Activated naive CD8-positive, alpha-beta T cell treated with anti-CD3 and anti-CD28 coated beads, Interleukin-2, amount 10 ng/mL, durations not matched to agents 7 days and 5 days (primary cell): ENCODE measurements around the gene DSP. TPM values are rescaled to one million over a fixed set of nuclear protein-coding genes. Genes with fewer than 3 reads are reported as not detected.

Experiments used
- ATAC-seq: fragments of 150-1000 bp; cut with Tn5 transposase; one replicate; pipeline ENCODE4 v1.10.0; 2021; ENCODE audit warnings: low read depth, moderate library complexity
- POLR2A ChIA-PET: fragments of 350-600 bp; sonication (Branson Sonifier 250); formaldehyde crosslinking; loops from one replicate; lab custom pipeline; 2021; ENCODE audit warnings: antibody characterized with exemption; lab: Charles Lee
- DNase-seq: peaks from one replicate; pipeline ENCODE4 v3.0.0; 2021
- H3K27ac Mint-ChIP-seq: one replicate; pipeline ENCODE4 v1.8.0; 2022; ENCODE audit warnings: mild to moderate bottlenecking, mixed read lengths
- H3K27me3 Mint-ChIP-seq: one replicate; pipeline ENCODE4 v1.8.0; 2022; ENCODE audit warnings: mild to moderate bottlenecking, moderate library complexity, mixed read lengths
- H3K36me3 Mint-ChIP-seq: one replicate; pipeline ENCODE4 v1.8.0; 2021; ENCODE audit warnings: mild to moderate bottlenecking, mixed read lengths
- H3K4me1 Mint-ChIP-seq: one replicate; pipeline ENCODE4 v1.8.0; 2021; ENCODE audit warnings: mixed read lengths
- H3K4me3 Mint-ChIP-seq: one replicate; pipeline ENCODE4 v1.8.0; 2022; ENCODE audit warnings: mild to moderate bottlenecking, moderate library complexity, mixed read lengths
- H3K9me3 Mint-ChIP-seq: one replicate; pipeline ENCODE4 v1.8.0; 2021; ENCODE audit warnings: mixed read lengths
- total RNA-seq, 2 experiments: library from RNA; stranded (reverse); gene quantifications; one replicate each; pipeline ENCODE4 v1.2.3, GENCODE V29; 2021

DSP gene
- total RNA-seq, 2 experiments from 2014 or later = 0.11 to 0.17 TPM

DNA sequence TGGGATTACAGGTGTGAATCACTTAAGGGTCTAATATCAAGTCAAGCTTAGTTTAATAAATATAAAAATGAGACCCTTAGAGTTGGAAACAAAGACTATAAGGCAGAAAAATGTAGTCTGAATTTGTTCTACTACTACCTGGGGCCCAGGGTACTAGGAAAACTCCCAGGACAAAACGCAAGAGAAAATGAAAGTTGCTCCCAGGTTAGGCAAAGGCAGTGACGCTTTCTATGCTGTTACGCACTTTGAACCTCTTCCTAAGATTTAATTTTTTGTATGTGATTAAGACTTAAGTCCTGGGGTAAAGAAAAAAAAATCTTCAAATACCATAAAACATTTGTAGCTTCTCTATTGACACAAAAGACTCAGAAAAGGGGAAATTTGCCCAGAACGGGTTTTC, 17.3 kb downstream of the DSP start:
- DNase-seq = no peak
- Mint-ChIP-seq H3K9me3 (no peaks in the 10 kb centered on the region), H3K27me3 (peaks cover 42% of the 10 kb centered on the region), H3K4me1 (no peaks in the 10 kb centered on the region), H3K4me3 (no peak overlapping the region), H3K36me3 (no peaks in the 10 kb centered on the region), H3K27ac (no peak overlapping the region)
- ATAC-seq = no peak
- POLR2A ChIA-PET = no interaction called here

DNA sequence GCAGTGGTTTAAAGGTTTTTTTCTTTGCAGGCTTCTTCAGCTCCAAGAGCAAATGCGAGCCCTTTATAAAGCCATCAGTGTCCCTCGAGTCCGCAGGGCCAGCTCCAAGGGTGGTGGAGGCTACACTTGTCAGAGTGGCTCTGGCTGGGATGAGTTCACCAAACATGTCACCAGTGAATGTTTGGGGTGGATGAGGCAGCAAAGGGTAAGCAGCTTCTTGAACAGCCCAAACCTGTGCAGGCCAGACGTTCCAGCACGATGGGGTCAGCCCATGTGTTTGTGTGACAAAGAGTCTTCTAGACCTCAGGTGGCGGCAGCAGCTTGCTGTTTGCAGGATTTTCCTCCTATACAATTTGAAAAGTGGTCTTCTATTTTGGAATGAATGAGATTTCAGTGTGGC, 17.7 kb downstream of the DSP start:
- Mint-ChIP-seq H3K27ac (no peak overlapping the region), H3K4me3 (no peak overlapping the region), H3K27me3 (peaks cover 44% of the 10 kb centered on the region), H3K9me3 (no peaks in the 10 kb centered on the region), H3K36me3 (no peaks in the 10 kb centered on the region), H3K4me1 (no peaks in the 10 kb centered on the region)
- POLR2A ChIA-PET = no interaction called here
- DNase-seq (no peak), ATAC-seq (no peak)

DNA sequence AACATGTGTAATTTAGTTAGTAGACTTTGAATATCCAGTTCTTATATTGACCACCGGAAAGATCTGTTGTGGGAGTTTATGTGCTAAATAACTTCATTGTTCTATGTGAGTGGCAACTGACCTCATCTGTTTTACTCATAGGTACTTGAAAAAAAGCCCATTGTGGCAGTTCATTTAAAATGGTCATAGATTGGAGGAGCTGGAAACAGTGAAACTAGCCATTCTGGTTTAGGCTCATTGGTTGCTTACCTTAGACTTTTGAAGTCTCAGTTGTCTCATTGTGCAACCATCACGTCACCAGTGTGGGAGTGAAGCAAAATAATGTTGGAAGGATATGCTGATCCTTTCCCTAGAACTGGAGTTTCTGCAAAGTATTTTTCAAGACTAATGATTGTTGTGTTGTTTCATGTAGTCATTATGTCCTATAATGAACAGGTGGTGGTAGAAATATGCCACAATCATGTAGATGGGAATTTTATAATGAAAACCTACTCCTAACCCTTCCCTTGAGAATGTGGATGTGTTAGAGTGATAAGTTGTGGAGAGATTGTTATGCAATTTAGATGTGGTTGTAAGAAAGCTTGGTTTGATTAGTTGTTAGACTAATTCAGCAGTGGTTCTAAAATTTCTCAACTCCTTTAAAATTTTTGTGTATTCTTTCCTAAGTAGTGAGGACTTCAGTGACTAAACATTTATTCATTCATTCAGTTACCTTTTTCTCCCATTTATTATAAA, 18.3 kb downstream of the DSP start:
- H3K27me3 Mint-ChIP-seq = peaks cover 46% of the 10 kb centered on the region
- DNase-seq = no peak
- H3K9me3 Mint-ChIP-seq = no peaks in the 10 kb centered on the region
- no peak for ATAC-seq
- no peak overlapping the region for H3K4me3 Mint-ChIP-seq
- no peaks in the 10 kb centered on the region for H3K36me3 Mint-ChIP-seq
- H3K27ac Mint-ChIP-seq = no peak overlapping the region
- no peaks in the 10 kb centered on the region for H3K4me1 Mint-ChIP-seq
- POLR2A ChIA-PET = no interaction called here

DNA sequence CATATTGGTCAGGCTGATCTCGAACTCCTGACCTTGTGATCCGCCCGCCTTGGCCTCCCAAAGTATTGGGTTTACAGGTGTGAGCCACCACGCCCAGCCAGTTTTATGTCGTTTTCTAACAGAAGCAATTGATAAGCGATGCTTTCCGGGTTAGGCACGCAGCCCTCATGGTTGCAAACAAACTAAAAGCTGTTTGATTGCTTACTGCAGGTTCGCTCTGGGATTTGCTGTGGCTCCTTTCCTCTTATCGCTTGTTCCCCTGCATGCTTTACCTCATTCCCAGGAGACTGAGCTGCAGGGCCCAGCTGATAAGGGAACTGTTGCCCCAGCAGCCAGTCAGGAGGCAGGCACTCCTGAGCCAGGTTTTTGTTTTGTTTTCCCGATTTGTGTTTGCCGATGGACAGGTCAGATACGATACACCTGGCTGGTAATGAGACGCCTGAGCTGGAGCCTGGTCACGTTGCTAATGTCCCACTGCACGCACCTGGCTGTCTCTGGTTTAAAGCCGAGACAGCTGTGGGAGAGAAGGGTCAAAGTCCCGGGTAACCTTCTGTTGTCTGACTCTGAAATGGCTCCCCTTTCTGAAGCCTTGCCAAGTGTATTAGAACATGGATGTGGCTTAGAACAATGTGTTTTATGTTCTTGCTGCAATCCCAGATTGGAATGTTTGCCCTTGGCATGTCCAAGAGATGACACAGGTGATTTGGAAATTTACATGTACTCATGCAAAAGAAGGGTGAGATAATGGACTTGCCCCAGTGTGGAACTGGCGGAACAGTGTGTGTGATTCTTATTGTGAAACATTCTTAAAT, 19.9 kb downstream of the DSP start:
- Mint-ChIP-seq H3K27ac (no peak overlapping the region), H3K4me3 (no peak overlapping the region), H3K36me3 (no peaks in the 10 kb centered on the region), H3K4me1 (no peaks in the 10 kb centered on the region), H3K27me3 (peaks cover 40% of the 10 kb centered on the region), H3K9me3 (no peaks in the 10 kb centered on the region)
- DNase-seq = no peak
- POLR2A ChIA-PET = no interaction called here
- ATAC-seq = no peak

DNA sequence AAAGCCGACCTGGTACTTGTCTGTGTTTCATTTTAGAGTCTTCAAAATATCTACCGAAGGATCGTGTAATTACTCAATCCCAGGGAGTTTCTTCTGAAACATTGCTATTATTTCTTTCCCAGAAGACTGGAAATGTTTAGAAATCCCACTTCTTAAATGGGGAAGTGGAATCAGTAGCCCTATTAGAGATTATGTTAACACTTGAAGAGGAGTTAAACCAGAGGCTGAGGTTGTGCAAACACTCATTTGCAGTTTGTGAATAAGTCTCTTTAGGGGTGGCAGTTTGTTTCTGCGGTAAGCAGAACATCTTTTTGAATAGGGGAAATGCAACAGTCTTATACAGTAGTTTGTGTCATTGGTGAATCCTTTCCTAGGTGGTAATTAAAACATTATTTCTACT, 21.3 kb downstream of the DSP start:
- POLR2A ChIA-PET = no interaction called here
- peaks cover 40% of the 10 kb centered on the region for H3K27me3 Mint-ChIP-seq

DNA sequence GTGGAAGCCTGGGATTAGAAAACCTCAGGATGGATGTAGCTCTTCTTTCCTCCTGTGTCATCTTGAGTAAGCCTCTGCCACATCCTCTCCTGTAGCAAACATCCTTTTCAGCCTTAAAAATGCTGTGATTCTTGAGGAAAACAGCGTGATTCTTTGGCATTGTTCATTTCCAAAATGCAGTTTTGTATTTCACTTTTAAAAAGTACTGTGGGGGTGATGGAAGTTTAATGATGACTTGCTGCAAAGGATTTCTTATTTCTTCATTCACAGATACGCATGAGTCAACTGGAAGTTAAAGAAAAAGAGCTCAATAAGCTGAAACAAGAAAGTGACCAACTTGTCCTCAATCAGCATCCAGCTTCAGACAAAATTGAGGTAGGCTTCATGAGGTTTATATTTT, 24.6 kb downstream of the DSP start:
- H3K27me3 Mint-ChIP-seq = peaks cover 28% of the 10 kb centered on the region
- no peak overlapping the region for H3K4me3 Mint-ChIP-seq
- no peaks in the 10 kb centered on the region for H3K4me1 Mint-ChIP-seq
- DNase-seq (no peak), ATAC-seq (no peak)
- H3K9me3 Mint-ChIP-seq = no peaks in the 10 kb centered on the region
- H3K36me3 Mint-ChIP-seq = no peaks in the 10 kb centered on the region
- POLR2A ChIA-PET = no interaction called here
- no peak overlapping the region for H3K27ac Mint-ChIP-seq

More for the DNA sequence above, 21.3 kb downstream of the DSP start:
- H3K4me1 Mint-ChIP-seq = no peaks in the 10 kb centered on the region
- H3K4me3 Mint-ChIP-seq = no peak overlapping the region
- no peak overlapping the region for H3K27ac Mint-ChIP-seq
- no peak for ATAC-seq
- no peaks in the 10 kb centered on the region for H3K36me3 Mint-ChIP-seq
- DNase-seq = no peak
- no peaks in the 10 kb centered on the region for H3K9me3 Mint-ChIP-seq

DNA sequence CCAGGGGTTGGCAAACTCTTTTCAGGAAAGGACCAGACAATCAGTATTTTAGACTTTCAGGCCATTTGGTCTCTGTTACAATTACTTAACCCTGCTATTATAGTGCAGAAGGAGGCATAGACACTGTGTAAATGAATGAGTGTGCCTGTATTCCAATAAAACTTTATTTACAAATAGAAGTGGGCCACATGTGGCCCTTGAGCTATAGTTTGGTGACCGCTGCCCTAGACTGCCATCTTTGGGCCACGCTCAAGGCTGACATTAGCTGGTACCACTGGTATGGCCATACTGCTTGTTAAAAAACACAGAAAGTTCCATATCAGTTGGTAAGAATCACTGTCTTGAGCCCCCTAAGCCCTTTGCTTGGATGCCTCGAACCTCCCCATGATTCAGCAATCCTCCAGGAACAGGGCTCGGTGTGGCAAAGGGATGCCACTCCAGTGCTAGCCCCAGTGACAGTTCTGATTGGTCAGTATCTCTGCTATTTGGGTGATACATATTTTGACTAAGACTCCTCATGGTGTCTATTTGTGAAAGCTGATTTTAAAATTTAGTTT, 25.2 kb downstream of the DSP start:
- Mint-ChIP-seq H3K36me3 (no peaks in the 10 kb centered on the region), H3K27ac (no peak overlapping the region), H3K9me3 (no peaks in the 10 kb centered on the region), H3K4me1 (no peaks in the 10 kb centered on the region), H3K4me3 (no peak overlapping the region), H3K27me3 (peaks cover 23% of the 10 kb centered on the region)
- POLR2A ChIA-PET = no interaction called here
- ATAC-seq (no peak), DNase-seq (no peak)

DNA sequence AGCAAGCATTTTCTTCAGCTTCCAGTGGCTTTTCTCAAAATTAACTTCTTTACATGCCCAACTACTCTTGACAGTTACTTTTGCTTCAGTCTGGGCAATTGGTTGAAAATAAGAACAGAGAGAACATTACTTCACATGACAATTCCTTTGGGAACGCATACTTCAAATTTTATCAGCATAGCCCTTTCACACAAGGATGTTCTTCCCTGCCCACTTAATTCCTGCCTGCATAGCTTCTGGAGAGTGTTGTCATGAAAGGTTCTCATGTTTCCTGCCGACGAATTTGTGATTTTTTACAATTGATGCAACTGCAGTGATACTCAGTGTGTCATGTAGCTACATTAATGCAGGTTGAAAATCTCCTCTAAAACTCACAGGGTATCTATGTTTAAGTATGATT, 26.6 kb downstream of the DSP start:
- ATAC-seq (no peak), DNase-seq (no peak)
- H3K27ac Mint-ChIP-seq = no peak overlapping the region
- H3K36me3 Mint-ChIP-seq = no peaks in the 10 kb centered on the region
- H3K27me3 Mint-ChIP-seq = peaks cover 17% of the 10 kb centered on the region
- POLR2A ChIA-PET = no interaction called here
- no peak overlapping the region for H3K4me3 Mint-ChIP-seq
- H3K9me3 Mint-ChIP-seq = no peaks in the 10 kb centered on the region
- H3K4me1 Mint-ChIP-seq = no peaks in the 10 kb centered on the region

DNA sequence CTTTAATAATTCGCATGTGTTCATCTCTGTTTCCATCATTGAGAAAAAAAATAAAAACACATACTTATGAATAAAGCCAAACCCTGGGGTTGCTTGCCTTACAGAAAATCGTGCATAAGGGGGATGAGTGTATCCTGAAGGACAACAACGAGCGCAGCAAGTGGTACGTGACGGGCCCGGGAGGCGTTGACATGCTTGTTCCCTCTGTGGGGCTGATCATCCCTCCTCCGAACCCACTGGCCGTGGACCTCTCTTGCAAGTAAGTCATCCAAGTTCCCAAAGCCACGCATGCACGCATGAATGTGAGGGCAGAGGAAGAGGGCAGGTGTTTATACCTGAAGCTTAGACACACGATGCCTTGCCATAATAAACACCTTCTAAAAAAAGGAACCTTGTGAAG, 27.6 kb downstream of the DSP start:
- no peaks in the 10 kb centered on the region for H3K4me1 Mint-ChIP-seq

DNA sequence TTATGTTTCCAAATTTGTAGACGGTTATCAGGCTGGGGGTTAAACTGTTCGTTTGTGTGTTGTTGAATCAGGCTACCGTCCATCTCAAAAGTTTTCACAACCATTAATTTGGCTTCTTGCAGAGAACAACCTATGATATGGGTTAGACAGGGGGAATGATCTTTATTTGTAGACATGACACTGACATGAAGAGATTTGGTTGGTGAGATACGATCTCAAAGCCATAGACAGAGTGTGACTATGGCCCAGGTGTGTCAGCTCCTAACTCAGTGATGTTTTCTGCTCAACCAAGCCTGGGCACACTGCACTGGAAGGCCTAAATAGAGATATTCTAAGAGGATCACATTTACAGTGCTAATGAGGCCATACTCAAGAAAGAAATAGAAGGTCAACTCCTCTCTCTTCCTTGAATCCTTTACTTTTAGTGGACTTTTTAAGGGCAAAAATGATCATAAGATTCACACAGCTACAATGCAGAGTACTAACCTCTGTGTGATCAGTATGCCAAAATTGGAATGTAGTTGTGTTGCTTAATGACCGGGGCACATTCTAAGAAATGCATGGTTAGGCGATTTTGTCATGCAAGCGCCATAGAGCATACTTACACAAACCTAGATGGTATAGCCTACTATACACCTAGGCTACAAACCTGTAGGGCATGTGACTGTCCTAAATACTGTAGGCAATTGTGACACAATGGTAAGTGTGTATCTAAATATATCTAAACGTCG, 30.9 kb downstream of the DSP start:
- Mint-ChIP-seq H3K27ac (no peak overlapping the region), H3K36me3 (no peaks in the 10 kb centered on the region), H3K4me3 (no peak overlapping the region), H3K9me3 (no peaks in the 10 kb centered on the region), H3K4me1 (no peaks in the 10 kb centered on the region), H3K27me3 (peaks cover 31% of the 10 kb centered on the region)
- ATAC-seq = no peak
- DNase-seq = no peak
- POLR2A ChIA-PET = no interaction called here

More for the DNA sequence above, 27.6 kb downstream of the DSP start:
- no peaks in the 10 kb centered on the region for H3K36me3 Mint-ChIP-seq
- H3K4me3 Mint-ChIP-seq = no peak overlapping the region
- DNase-seq = no peak
- no peak for ATAC-seq
- H3K27me3 Mint-ChIP-seq = peaks cover 18% of the 10 kb centered on the region
- no peaks in the 10 kb centered on the region for H3K9me3 Mint-ChIP-seq
- POLR2A ChIA-PET = no interaction called here
- no peak overlapping the region for H3K27ac Mint-ChIP-seq

DNA sequence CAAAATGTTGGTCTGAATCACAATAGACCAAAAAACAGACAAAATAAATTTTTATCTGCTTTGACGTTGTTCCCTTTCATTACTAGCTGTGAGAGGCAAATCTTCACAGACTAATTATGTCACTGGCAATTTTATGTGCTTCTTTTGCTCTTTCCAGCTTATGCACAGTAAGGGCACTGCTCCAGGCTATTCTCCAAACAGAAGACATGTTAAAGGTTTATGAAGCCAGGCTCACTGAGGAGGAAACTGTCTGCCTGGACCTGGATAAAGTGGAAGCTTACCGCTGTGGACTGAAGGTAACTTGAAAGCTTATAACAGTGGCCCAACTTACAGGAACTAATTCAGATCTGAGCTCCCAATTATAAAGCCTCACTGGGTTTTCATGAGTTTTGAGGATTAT, 33.0 kb downstream of the DSP start:
- Mint-ChIP-seq H3K4me1 (no peaks in the 10 kb centered on the region), H3K4me3 (no peak overlapping the region), H3K27me3 (peaks cover 33% of the 10 kb centered on the region), H3K27ac (no peak overlapping the region), H3K9me3 (no peaks in the 10 kb centered on the region), H3K36me3 (no peaks in the 10 kb centered on the region)
- DNase-seq (no peak), ATAC-seq (no peak)
- POLR2A ChIA-PET = no interaction called here

DNA sequence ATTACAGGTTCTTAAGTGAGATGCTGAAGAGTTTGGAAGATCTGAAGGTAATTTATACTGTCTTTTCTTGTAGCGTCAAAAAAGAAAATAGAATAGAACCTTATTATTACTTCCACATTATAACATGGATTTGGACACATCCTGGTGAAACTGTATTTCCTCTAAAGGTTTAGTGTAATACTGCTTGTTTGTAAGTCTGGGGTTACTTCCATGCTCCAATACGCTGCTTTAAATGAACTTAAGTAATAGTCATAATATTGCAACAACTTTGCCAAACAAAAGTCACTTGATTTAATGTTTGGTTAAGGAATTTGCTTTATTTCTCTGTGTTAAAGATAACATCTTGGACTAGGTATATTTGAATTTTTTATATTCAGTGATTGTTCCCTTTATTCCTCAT, 37.0 kb downstream of the DSP start:
- H3K36me3 Mint-ChIP-seq = no peaks in the 10 kb centered on the region
- peaks cover 32% of the 10 kb centered on the region for H3K27me3 Mint-ChIP-seq
- POLR2A ChIA-PET = no interaction called here
- no peak overlapping the region for H3K4me3 Mint-ChIP-seq
- DNase-seq (no peak), ATAC-seq (no peak)
- H3K4me1 Mint-ChIP-seq = no peaks in the 10 kb centered on the region
- no peaks in the 10 kb centered on the region for H3K9me3 Mint-ChIP-seq
- no peak overlapping the region for H3K27ac Mint-ChIP-seq

DNA sequence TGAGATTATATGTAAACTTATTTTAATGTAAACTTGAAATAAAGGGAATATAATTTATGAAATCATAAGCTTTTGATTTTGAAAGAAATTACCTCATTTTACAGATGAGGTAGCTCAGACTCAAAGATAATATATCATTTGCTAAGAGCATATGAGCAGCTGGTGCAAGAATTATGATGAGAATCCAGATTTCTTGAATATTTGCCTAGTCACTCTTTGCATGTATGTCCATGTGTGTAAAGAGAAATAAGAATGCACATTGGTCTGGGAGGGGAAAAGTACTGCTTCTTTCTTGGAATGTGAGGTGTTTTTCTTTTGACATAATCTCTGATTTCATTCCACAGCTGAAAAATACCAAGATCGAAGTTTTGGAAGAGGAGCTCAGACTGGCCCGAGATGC, 37.5 kb downstream of the DSP start:
- ATAC-seq = no peak
- POLR2A ChIA-PET = no interaction called here

More for the DNA sequence above, 37.5 kb downstream of the DSP start:
- no peak for DNase-seq
- Mint-ChIP-seq H3K4me1 (no peaks in the 10 kb centered on the region), H3K36me3 (no peaks in the 10 kb centered on the region), H3K27me3 (peaks cover 29% of the 10 kb centered on the region), H3K9me3 (no peaks in the 10 kb centered on the region), H3K4me3 (no peak overlapping the region), H3K27ac (no peak overlapping the region)
